Stimulated activated CD4-positive, alpha-beta T cell treated with anti-CD3 and anti-CD28 coated beads, Interleukin-1b, Interleukin-23, amount 100 ng/mL, for 24 hours (primary cell): ENCODE data around the gene FAXC.

ENCODE experiments used
- DNase-seq, 4 experiments: peaks; one replicate each; pipeline ENCODE4 v3.0.0-alpha.2; 2020; ENCODE audit warnings: low read depth in 4 of 4, low spot score in 1 of 4

The FAXC gene

DNA sequence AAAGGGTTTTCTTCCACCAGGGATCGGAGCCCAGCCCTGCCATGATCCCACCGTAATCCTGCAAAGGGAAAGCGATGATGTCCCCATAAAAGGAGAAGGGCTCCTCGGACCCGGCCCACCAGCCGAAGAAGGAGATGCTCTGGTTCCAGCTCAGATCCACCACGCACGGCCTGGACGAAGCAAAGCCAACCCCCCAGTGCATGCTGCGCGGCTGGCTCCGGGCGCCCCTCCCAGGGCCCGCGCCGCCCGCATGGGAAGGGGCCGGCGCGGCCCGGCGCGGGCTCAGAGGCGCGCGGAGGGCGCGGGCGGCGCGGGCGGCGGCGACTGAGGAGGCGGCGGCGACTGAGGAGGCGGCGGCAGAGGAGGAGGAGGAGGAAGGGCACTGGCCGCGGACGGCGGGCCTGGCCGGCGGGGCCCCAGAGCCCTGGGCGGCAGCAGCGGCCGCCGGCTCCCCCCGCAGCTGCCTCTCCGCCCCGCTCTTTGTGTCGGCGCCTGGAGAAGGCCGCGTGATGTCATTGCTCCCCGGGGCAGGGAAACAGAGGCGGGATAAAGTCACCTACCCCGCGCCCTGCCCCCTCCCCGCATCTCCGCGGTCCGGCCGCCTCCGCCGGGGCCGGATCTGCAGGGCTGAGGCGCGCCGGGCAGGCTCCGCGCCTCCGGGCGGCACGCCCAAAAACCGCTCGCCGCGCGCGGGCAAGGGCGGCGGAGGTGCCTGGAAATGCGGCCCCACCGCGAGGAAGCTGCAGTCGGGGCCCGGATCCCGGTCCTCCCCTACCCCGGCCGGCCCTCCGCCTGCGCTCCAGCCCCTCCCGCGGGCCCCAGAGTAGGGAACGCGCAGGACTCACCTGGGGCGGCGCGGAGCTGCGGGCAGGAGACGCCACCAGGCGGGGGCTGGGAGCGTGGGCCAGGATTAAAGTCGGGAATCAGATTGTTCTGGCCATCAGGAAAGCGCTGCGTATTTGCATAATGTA is at the start of gene FAXC:
Gene FAXC (minus strand): TSS at position 504 of the 971 bp plus-strand sequence. CDS start 302 bp downstream, at position 202.
- no peak for DNase-seq

GRCh38 chr6:99397287-99397686 is 47.8 kb upstream of the FAXC start:
- no peak for DNase-seq

DNA sequence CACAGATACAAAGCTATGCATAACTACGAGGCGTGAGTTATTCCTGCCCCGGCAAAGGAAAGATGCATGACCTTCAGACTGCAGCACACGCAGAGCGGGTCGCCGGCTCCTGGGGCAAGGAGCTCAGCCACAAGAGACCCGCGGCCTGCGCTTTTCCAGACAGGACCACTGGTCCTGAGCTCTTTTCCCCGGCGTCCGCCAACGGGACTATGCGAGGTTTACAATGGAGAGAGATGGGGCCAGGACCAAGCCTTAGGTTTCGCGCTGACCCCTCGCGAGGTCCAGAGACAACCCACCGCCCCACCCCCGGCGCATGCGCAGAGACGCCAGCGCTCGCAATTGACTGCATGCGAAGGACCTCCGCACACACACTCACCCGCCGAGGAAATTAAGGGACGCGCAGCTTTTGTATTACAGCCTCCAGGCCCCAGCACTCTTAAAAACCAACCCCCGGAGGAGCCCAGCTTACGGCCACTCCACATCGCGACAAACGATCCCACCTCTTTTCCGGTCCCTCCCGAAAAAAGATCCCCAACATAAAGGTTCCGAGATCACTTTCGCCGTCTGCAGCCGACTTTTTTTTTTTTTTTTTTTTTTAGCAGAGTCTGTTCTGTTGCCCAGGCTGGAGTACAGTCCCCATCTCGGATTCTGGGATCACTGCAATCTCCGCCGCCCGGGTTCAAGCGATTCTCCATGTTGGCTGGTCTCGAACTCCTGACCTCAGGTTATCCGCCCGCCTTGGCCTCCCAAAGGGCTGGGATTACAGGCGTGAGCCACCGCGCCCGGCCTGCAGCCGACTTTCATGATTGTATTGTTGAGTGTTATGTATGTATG is 44.4 kb upstream of the FAXC start, which contains the start of gene COQ3:
Gene COQ3 (minus strand): TSS at position 498 of the 834 bp plus-strand sequence. CDS start 16 bp downstream, at position 482.
- peak; percentile 46 to 54 (median 50) for DNase-seq

- DNase-seq, result no peak
These were observed 43.9 kb upstream of the FAXC start for GRCh38 chr6:99393366-99393697.

GRCh38 chr6:99390896-99391295 is 41.4 kb upstream of the FAXC start:
- DNase-seq, result no peak

- no peak for DNase-seq
These were observed 35.0 kb upstream of the FAXC start for GRCh38 chr6:99384507-99384906.

DNA sequence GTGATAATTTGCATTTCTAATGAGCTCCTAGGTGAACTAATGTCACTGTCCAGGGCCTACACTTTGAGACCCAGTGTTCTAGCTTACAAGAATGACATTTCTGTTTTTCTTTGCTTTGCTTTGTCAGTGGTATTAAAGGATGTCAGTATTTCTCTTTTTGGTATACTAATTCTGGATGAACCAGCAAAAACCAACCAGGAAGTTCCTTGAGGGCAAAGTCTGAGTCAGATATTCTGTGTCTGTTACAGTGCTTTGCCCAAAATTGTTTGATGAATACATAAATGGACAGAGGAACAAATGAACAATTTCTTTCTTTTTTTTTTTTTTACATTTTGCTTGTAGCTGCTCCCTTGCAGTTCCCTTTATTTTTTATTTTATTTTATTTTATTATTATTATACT is 29.2 kb upstream of the FAXC start:
- no peak for DNase-seq

- no peak for DNase-seq
These were observed 20.1 kb upstream of the FAXC start for GRCh38 chr6:99369533-99369932.

GRCh38 chr6:99366852-99367251 is 17.4 kb upstream of the FAXC start:
- no peak for DNase-seq

DNA sequence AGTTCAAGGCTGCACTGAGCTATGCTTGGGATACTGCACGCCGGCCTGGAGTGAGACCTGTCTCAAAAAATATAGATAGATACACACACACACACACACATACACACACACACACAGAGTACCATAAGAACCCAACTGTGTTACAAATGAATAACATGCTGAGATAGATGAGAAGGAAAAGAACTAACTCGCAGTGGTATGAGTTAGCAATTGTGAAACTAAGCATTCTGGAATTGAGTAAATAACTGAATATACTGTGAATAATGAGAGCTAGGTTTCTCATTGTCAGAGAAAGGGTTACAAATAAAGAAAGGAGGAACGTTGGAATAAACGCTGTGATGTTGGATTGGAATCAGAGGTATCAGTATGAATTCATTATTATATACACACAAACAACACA is 14.6 kb upstream of the FAXC start:
- DNase-seq, result no peak

- DNase-seq, result no peak
These were observed 13.3 kb upstream of the FAXC start for GRCh38 chr6:99362678-99363268.

DNA sequence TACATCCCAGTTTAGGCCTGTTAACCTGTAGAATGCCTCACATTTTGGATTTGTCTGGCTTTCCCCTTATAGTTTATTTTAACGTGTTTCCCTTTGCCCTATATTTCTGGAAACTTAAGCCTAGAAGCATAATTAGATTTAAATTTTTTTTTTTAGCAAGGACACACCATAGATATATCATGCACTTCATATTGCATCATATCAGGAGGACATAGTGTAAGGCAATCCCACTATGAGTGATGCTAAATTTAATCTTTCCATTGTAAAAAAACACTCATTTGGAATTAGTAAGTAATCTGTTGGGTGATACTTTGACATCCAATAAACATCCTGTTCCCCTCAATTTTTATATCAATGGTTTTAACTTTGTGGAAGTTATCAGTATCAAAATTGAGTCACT is 10.3 kb upstream of the FAXC start:
- DNase-seq, result no peak

GRCh38 chr6:99356641-99357040 is 7.2 kb upstream of the FAXC start:
- no peak for DNase-seq

- DNase-seq, result no peak
These were observed 5.5 kb upstream of the FAXC start for GRCh38 chr6:99354983-99355382.

- DNase-seq, result no peak
These were observed 3.7 kb upstream of the FAXC start for GRCh38 chr6:99353126-99353525.

- DNase-seq, result no peak
These were observed 1.1 kb upstream of the FAXC start for GRCh38 chr6:99350573-99350972.

DNA sequence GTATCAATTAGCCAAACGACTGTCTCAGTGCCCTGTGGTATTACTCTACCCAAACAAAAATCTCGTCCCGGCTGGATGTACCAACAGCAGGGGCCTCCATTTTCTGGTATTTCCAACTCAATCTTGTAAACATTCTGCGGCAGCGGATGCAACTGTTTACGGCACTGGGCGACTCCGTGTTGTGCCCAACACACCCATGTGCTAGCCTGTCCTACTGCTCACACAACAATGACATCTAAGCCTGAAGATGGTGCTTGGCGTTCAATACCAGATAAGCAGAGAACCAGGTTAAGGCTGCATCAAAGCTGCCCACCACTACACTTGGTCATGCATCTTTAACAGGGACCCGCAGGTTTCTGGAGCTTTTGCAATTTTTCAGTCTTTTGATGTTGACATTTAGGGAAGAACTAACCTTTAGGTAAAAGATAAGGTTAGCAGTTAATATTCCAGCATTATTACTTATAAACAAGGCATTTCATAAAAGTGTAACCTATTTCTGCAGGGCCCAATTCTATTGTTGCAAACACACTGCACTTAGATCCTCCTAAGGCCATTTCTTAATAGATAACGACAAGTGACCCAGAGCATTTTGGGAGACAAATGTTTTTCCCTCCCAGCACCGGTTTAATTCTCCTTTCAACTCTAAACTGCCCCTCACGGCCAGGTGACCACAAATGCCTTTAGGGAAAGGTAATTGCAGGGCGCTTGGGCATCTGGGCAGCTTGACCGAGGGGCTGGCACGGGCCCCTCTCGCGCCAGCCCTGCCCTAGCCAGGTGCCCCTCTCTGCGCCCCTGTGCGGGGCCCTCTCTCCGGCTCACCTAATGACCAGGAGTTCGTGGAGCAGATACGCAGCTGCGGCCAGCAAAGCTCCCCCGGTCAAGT is 945 bp downstream of the FAXC start:
- DNase-seq, result no peak

DNA sequence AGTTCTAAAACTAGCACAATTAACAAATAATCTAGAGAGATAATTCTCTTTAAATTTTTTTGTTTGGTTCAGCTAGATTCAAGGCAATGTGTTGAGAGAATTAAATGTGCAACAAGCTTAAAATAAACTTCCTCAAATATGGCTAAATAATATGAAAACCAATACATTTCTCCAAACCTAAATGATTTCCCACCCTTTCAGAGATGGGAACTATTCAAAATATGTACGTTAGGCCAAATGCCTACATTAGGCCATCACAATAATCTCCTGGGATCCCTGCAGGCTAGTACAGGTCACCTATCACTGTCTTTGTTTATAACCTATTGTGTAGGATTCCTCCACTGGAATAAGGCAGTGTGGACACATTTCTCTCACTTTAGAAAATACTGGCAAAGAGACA is 1.7 kb downstream of the FAXC start:
- no peak for DNase-seq

DNA sequence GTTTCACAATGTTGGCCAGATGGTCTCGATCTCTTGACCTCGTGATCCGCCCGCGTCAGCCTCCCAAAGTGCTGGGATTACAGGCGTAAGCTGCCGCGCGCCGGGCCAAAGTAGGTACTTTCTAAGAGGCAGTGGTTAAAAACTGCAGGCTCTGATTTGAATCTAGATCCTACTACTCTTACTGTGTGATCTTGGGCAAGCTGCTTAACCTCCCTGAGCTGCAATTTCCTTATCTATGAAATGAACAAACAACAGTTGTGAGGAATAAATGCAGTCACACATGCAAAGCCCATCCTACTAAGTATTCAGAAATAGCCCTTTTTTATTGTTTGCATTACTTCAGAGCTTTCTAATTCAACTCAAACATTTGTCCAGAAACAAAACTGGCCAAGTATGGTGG is 2.9 kb downstream of the FAXC start:
- DNase-seq, result no peak

- no peak for DNase-seq
These were observed 4.3 kb downstream of the FAXC start for GRCh38 chr6:99345164-99345563.

- DNase-seq, result no peak
These were observed 5.2 kb downstream of the FAXC start for GRCh38 chr6:99344289-99344688.
